Head of caudate nucleus (tissue), 42 donors: ENCODE measurements around the gene ABR.
"Not testable (repeated sequence)": the region's sequence is repeated elsewhere in the genome, so short reads cannot be mapped to it uniquely, and the experiment has no call there.

Experiments used
- DNase-seq, 42 donors: peaks; one replicate each; pipeline versions ENCODE4 v3.0.0 to v3.0.0-alpha.2; 2020 to 2021; ENCODE audit warnings: mixed read lengths in 7 of 42
- intact Hi-C: fragments of 100-400 bp; cut with DNase I; formaldehyde crosslinking; loops from one replicate; pipeline ENCODE4 v1.15.0; 2022

Gene ABR

DNA sequence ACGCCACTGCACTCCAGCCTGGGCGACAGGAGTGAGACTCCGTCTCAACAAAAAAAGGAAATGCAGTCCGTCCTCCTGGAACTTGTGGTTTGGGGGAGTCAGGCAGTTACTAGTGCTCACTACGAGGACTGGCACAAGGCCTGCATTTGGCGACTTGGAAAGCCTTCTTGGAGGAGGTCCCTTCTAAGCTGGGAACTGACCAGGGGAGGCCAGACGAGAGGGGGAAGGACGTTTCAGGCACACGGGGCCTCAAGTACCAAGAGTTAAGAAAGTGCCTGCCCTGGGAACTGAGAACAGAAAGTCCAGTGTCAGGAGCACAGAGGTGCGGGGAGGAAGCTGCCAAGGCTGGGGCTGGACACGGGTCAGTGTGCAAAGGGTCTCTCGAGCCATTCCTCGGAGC lies 89.9 kb downstream of the ABR start:
- peak in 24 of 42 donors; percentile 37 to 79 (median 58) for DNase-seq
- intact Hi-C loops: no loop called here

DNA sequence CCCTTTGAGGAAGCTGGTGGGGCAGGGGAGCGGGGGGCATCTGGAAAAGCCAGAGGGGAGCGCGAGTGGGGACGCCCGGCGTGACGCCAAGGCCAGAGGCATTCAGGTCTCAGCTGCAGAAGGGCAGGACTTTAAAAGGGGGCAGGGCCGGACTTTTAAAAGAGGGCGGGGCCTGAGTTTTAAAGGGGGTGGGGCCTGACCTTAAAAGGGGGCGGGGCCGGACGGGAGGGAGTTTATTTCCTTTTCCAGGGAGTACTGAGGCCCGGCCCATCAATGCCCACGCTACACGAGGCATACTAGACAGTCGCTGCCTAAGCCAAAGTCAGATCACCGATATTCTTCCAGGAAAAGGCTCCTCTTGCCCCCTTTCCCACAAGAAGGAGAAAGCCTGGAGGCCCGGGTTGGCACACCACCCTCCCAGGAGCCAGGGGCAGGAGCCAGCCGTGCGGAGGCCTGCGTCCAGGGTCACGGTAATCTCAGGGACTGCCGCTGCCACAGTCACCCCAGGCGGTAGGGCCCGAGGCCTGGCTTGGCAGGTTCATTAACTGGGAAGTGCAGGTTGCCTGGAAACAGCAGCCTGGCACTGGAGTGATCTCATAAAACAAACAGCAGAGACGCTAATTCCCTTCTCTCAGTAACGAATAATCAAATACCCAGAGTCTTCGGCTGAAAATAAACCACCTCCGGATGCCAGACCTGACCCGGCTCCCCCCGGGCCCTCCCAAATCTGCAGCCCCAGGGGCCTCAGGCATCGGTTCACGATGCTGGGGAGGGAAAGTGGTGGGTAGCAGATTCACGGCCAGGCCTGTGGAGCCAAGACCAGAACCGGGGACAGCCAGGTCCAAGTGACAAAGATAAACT lies 92.2 kb downstream of the ABR start:
- DNase-seq: peak in 23 of 42 donors; percentile 37 to 83 (median 64)

DNA sequence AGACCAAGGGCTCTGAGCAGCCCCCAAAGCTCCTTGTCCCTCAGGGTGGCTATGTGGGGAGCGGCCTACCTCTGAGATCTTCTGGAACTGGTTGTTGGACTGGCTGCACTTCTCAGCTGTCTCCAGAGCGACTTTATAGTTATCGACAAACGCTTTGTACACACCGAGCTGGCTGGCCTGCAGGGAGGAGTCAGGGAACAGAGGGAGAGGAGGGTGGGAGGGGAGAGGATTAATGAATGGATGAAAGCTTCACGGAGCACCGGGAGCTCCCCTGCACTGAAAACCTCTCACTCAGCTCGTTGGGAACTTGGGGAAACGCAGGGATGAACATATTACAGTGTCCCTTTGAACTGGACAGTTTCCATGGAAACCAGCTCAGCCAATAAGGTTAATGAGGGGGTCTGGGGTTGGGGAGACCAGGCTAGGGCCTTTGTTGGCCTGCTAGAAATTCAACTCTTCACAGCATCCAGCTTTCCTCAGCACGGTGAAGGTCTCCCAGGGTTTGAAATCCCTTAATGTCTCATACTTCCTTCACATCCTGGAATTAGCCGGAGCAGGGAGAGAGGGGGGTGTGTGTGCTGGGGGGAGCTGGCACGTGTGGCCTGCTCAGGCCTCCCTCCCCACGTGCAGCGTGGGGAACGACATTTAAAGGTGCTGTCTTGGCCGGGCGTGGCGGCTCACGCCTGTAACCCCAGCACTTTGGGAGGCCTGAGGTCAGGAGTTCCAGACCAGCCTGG lies 96.2 kb downstream of the ABR start:
- intact Hi-C loops: no loop called here
- DNase-seq: no peak

More for the DNA sequence above, 92.2 kb downstream of the ABR start:
- intact Hi-C loops: no loop called here

DNA sequence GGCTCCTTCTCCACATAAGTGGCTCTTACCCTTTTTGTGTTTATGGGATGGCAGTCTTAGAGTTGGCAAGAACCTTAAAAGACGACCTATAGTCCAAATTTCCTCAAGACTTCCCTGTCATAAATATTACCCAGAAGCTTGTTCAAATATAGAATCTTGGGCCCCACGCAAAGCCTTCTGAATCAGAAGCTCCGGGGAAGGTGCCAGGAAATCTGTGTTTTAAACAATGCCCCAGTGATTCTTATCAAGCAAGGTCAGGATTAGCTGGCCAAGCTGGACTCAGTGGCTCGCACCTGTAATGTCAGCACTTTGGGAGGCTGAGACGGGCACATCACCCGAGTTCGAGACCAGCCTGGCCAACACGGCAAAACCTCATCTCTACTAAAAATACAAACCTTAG lies 97.2 kb downstream of the ABR start:
- intact Hi-C loops: no loop called here
- peak in 2 of 42 donors; percentile 7 to 64 for DNase-seq

DNA sequence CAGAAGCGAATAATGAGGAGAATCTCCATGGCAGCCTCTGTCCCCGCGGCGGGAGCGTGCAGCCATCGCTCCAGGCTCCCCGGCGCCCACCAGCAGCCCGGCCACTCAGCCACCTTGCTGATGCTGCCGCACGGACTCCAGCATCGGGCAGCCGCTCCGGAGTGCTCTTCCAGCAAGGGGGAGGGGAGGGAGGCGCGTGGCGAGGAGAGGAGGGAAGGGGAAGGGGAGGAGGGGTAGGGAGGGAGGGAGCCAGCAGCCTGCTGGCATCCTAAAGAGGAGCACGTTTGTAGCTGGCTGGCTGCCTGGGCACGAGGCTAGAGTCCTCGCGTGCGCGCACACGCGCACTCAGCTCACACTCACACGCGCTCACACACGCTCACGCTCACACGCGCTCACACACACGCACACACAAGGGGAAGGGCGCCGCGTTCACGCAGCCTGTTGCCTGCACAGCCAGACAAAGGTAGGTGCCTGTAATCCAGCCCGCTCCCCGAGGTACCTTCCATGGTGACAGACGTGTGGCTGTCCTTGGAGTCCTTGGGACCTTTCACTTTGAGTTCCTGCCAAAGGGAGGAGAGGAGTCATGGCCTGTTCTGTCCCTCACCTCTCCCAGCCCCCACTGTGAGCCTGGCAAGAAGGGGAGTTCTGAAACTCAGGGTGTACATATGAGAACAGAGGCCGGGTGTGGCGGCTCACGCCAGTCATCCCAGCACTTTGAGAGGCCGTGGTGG lies 100.8 kb downstream of the ABR start:
- DNase-seq: peak in 1 of 42 donors; percentile 10
- intact Hi-C loops: no loop called here

DNA sequence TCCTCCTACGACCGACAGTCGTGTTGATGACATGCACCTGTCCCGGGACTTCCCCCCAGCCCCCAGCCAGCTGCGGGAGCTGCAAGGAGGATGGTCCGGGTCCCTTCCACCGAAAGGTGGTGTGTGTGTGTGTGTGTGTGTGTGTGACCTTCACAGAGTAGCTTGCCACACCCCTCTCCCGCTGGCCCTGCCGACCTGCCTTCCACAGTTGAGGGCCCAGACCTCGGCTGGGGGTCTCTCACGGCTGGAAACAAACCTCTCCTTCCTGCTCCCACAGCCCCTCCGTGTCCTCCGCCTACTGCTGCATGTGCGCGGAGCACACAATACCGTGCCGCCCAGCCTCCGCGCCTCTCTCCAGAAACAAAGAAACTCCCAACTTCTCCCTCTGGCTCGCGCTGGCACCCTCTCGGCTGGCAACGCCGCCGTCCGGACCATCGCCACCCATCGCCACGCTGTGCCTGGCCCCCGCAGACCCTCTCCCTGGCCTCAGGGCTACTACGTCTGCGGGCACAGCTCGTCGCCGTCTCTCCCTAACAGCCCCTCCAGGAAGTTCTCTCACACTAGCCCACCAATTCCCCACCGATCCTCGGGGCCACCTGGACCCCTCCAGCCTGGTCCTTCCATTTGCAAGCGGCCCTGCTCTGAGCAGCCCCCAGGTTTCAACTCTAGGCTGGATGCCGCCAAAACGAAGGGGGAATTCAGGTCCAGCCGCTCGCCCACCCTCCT lies 101.6 kb downstream of the ABR start:
- intact Hi-C loops: no loop called here
- no peak for DNase-seq

DNA sequence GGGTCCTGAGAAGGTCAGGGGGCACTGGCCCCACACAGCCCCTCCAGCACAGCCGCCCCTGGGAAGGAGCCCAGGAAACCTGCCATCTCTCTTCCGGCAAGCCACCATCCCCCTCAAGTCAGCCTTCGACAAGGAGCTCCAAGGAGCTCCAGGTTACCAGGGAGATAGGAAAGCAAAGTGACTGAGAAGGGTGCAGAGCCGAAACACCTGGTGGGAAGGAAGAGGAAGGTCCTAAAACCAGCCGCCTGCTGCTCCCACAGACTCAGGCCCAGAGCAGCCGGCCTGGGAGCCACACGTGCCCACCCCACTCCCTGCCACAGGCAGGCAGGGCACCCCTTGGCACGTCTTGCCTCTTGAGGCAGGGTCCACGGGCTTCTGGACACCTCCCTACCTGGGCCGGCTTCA lies 102.2 kb downstream of the ABR start:
- DNase-seq: peak in 10 of 42 donors; percentile 35 to 80 (median 52)
- intact Hi-C loops: no loop called here

DNA sequence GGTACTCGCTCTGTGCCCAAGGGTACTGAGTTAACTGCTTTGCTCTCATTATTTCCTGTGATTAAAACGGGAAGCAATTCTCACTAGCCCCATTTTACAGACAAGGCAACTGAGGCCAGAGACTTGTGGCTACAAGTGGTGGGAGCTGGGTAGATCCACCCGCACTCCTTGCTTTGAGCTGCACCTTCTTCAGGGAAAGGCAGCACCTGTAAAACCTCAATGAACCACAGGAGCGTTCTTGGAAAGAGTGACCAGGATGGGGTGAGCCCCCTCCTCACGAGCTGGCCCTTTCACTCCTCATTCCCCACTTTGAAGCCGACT lies 102.8 kb downstream of the ABR start:
- no peak for DNase-seq
- intact Hi-C loops: no loop called here

DNA sequence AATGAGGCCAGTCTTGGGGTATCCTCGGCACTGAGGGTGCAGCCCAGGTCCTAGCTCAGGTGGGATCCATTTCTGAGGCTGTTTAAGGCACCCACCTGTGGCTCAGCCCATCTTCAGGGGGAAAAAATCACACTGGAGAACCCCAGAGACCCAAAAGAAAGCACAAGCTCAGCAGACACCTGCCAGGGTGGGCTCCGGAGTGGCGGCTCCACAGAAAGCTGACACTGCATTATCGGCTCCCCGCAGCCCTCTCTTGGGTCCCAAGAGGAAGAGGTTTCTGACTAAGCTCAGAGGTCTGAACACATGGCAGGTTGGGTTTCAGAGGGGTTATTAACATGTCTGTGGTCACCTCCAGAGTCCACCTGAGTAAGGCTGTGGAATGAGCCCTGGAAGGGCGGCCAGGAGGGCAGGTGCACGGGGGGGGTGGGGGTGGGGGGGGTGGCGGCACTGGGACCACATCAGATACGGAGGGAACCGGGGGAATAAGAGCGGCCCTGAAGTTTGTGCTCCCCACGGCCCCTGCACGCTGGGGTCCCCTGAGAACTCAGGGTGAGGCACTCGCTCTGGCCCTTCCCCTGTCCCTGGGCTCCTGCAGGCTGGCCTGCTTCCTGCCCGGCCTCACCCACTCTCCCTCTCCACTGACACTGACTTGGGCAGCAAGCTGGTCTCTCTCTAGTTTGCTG lies 103.3 kb downstream of the ABR start:
- intact Hi-C loops: no loop called here
- no peak for DNase-seq

DNA sequence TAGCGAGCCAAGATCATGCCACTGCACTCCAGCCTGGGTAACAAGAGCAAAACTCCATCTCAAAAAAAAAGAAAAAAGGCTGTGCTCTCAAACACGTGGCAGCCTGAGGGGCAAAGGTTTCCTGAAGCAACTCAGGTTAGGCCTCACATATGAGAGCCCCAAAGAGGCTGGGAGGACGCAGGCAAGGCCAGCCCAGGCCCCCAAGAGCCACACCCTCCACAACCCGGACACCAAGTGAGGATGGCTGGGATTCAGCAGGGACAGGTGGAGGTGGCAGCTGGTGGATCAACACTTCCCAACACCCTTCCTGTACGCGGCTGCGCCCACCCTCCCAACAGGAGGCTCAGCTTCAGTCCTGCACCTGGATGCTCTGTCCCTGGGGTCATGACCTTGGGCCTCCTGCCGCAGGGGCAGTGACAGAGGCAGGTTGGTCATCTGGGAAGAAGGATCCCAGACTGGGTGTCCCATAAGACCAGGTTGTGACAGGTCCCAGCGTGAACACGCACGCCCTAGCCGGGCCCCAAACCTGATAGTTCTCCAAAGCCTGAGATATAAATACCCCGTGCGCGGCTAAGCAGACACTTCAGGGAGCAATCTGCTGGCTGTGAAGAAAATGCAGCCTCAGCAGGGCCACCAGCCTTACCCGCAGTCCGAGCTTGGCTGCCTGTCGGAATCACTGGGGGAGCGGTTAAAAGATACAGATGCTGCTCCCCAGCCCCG lies 104.7 kb downstream of the ABR start:
- peak in 1 of 42 donors; percentile 45 for DNase-seq
- intact Hi-C loops: no loop called here

DNA sequence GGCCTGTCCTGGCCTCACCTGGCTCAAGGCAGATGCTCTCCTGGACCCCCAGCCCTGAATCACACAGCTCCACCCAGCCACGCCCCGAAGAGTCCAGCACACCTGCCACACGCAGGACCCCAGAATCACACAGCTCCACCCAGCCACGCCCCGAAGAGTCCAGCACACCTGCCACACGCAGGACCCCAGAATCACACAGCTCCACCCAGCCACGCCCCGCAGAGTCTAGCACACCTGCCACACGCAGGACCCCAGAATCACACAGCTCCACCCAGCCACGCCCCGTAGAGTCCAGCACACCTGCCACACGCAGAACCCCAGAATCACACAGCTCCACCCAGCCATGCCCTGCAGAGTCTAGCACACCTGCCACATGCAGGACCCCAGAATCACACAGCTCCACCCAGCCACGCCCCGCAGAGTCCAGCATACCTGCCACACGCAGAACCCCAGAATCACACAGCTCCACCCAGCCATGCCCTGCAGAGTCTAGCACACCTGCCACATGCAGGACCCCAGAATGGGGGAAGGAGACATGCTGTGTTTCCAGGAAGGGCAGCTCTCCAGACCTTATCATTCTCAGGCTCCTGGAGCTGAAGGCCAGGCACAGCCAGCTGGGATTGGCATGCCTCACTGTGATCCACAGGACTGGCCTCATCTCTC lies 105.7 kb downstream of the ABR start:
- DNase-seq, intact Hi-C loops: not testable (repeated sequence)

DNA sequence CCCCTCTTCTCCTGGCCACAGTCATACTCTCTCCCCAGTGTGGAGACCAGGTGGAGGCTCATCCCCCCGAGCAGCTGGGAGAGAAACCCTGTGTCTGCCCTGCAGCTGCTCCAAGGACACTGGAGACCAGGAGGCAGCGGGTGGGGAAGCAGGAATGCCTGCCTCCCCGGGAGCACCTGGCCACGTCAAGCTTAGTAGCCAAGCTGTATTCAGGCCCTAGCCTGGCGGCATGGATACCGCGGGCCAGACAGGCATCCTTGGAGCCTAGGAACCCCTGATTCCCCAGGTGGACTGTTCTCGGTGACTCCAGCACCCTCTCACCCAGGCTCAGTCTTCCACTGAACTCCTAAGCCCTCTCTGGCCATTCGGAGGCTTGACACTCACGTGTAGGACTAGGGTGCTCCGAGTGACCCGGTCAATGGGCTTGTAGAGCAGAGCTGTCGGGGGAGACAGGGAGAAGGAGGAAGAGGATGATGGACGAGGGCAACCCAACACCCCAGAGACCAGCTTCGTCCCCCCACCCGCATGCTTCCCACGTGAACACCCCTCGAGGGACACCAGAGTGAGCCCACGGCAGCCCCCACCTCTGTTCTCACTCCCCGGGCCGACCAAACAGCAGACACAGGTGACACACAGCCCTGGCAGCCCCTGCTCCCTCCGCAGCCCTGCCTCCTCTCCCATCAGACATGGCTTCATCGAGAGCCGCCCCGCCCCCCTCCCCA lies 106.4 kb downstream of the ABR start:
- intact Hi-C loops: no loop called here
- DNase-seq: no peak

DNA sequence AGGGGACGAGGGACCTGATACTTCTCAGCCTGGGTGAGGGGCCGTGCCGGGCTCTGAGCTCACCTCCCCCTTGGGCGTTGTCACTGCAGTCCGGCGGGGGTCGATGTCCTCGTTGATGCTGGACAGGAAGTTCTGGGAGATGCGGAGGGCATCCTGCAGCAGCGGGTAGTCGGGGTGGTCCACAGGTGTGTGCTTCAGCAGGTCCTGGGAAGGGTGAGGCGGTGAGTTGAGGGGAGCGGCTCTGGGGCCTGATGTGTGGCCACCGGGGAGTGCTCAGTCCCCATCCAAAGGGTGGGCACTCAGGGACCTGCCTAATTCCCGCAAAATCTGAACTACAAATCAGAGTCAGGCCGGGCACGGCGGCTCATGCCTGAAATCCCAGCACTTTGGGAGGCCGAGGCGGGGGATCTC lies 107.2 kb downstream of the ABR start:
- intact Hi-C loops: no loop called here
- DNase-seq: no peak

DNA sequence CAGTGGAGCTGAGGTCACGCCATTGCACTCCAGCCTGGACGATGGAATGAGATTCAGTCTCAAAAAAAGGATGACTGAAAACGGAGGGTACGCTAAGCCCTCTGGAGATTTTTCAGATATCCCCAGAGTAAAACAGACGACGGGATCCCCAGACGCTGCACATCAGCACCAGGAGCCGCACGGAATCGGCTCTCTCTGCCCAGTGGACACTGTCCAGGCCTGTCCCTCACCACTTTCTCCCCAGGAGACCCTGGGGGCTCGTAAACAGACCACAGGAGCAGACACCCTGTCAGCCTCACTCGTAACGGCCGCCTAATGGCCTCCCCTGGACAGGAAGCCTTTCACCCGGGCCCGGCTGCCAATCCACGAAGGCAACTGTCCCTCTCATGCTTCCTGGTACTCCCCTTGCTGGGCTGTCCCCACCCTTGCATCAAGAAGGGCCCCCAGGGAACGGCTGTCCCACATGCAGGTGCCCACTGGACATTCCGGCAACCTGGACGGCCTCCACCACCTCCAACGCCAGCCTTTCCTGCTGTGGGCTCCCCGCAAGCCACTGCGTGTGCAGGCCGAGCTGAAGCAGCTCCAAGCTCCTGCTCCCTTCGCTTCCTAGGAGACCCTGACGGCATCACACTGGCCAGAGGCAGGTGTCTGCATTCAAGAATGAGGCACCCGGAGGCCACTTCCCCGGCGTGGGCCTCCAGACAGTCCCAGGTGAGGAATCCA lies 108.5 kb downstream of the ABR start:
- no peak for DNase-seq

DNA sequence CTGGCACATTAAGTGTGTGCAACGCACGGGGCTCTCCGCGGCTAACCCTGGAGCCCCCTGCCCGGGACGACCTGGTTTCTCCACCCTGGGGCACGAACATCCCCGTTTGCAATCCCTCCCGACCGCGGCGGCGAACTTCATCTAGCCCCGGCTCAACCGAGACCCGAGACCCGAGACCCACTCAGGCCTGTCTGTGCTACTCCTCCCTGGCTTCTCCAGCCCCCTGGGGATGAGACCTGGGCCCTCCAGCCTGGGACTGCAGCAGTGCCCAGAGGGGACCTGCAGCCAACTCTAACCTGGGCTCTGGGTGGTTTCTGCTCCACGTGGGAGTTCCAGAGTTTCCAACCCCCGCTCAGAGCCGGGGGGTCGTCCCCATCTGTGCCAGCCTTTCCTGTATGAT lies 109.4 kb downstream of the ABR start:
- intact Hi-C loops: no loop called here
- no peak for DNase-seq

More for the DNA sequence above, 108.5 kb downstream of the ABR start:
- intact Hi-C loops: no loop called here

DNA sequence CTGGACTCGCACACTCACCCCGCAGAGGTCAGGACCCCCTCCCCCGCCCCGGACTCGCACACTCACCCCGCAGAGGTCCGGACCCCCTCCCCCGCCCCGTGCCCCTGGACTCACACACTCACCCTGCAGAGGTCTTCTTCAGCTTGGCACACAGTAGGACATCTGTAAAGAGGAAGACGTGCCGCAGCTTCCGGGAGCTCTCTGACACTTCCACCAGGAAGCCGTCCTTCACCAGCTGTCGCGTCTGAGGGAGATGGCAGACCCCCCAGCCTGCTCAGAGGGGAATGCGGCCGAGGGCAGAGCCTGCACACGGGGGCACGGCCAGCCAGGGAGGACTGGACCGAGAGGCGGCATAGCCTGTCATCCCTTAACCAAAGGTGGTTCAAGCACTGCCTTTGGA lies 109.9 kb downstream of the ABR start:
- DNase-seq: no peak
- intact Hi-C loops: no loop called here
